HCT116 (cell line): ENCODE measurements around the gene CTRB2. TPM values are rescaled to one million over a fixed set of nuclear protein-coding genes. Genes with fewer than 3 reads are reported as not detected.
A peak's percentile ranks its signal among the peaks of the same experiment; 100 is the strongest.

Source experiments
- ATAC-seq: fragments of 200-7000 bp; cut with Tn5 transposase; 2 replicates; pipeline ENCODE4 v1.9.1; 2020; ENCODE audit warnings: mild to moderate bottlenecking, moderate library complexity
- BruUV-seq: library from RNA; stranded (reverse); fragments of 400-500 nt; replicated peaks from 2 replicates; lab custom pipeline; 2021; lab: Mats Ljungman, UMichigan
- CTCF ChIA-PET: fragments of 300-600 bp; sonication (Branson Sonifier 250); formaldehyde crosslinking; loops from one replicate; lab custom pipeline; 2021; ENCODE audit warnings: antibody characterized with exemption; lab: Charles Lee
- POLR2A ChIA-PET: fragments of 300-600, 350-600 bp; sonication (Branson Sonifier 250); formaldehyde crosslinking; loops from one replicate; lab custom pipeline; 2021; ENCODE audit warnings: antibody characterized with exemption; lab: Charles Lee
- RAD21 ChIA-PET, 2 experiments: fragments of 300-600 bp; sonication (Branson Sonifier 250); formaldehyde crosslinking; loops; one replicate each; lab custom pipeline; 2023; ENCODE audit warnings: low total read pairs in 2 of 2; ENCODE audit not compliant: uncharacterized antibody in 2 of 2, unreplicated experiment in 2 of 2, low non-redundant PET in 1 of 2; lab: Charles Lee
- DNase-seq: peaks from one replicate; pipeline ENCODE4 v3.0.0-alpha.2; 2010; ENCODE audit warnings: low read depth, low spot score
- H2AFZ ChIP-seq: fragments of 200-600 bp; shearing (Covaris generic), sonication (generic); 2 replicates; pipeline ENCODE4 v1.6.1; 2017; ENCODE audit warnings: low read depth, mixed run types, mixed read lengths, antibody characterized with exemption, low read length; ENCODE audit not compliant: poor library complexity, severe bottlenecking
- H3K27ac ChIP-seq: 2 replicates; pipeline ENCODE4 v1.5.1; 2012; ENCODE audit warnings: low read depth, low read length
- H3K27me3 ChIP-seq: fragments of 200-600 bp; sonication (generic); 2 replicates; pipeline ENCODE4 v1.6.1; 2016; ENCODE audit warnings: mixed run types, low read length, mixed read lengths; ENCODE audit not compliant: insufficient read depth
- H3K36me3 ChIP-seq, 2 experiments: fragments of 200-500 bp in 1 of 2; fragments of 200-600 bp in 1 of 2; sonication (Bioruptor generic) in 1 of 2; sonication (generic) in 1 of 2; 2 replicates each; pipeline versions ENCODE4 v1.5.1 to v1.6.1; 2014 to 2016; ENCODE audit warnings: low read length in 2 of 2, inconsistent platforms in 1 of 2, mixed read lengths in 1 of 2, mixed run types in 1 of 2; ENCODE audit not compliant: insufficient read depth in 2 of 2, control insufficient read depth in 1 of 2
- H3K4me1 ChIP-seq, 2 experiments: fragments of 200-600 bp in 1 of 2; sonication (generic) in 1 of 2; 2 replicates each; pipeline versions ENCODE4 v1.5.1 to v1.6.1; 2012 to 2017; ENCODE audit warnings: low read length in 2 of 2, inconsistent platforms in 1 of 2, mild to moderate bottlenecking in 1 of 2, mixed read lengths in 1 of 2, mixed run types in 1 of 2, moderate library complexity in 1 of 2; ENCODE audit not compliant: insufficient read depth in 2 of 2, control insufficient read depth in 1 of 2
- H3K4me2 ChIP-seq: fragments of 200-600 bp; sonication (generic); 2 replicates; pipeline ENCODE4 v1.6.1; 2017; ENCODE audit warnings: mixed run types, low read length, mixed read lengths
- H3K4me3 ChIP-seq, 2 experiments: fragments of 200-600 bp in 1 of 2; sonication (generic) in 1 of 2; replicated peaks in 1 of 2; 2 replicates each; pipeline ENCODE4 v1.5.1; 2011 to 2016; ENCODE audit warnings: low read length in 2 of 2, control low read depth in 1 of 2, low read depth in 1 of 2, mild to moderate bottlenecking in 1 of 2, mixed read lengths in 1 of 2, mixed run types in 1 of 2
- H3K79me2 ChIP-seq: fragments of 200-600 bp; sonication (generic); 2 replicates; pipeline ENCODE4 v1.6.1; 2017; ENCODE audit warnings: mild to moderate bottlenecking, mixed run types, low read length, moderate library complexity, mixed read lengths; ENCODE audit not compliant: insufficient read depth
- H3K9ac ChIP-seq: fragments of 200-600 bp; sonication (generic); 2 replicates; pipeline ENCODE4 v1.6.1; 2016; ENCODE audit warnings: low read length, mixed read lengths
- H3K9me2 ChIP-seq: fragments of 200-600 bp; sonication (generic), shearing (Covaris generic); 2 replicates; pipeline ENCODE4 v1.6.1; 2017; ENCODE audit warnings: mixed run types, mild to moderate bottlenecking, moderate library complexity; ENCODE audit not compliant: insufficient read depth
- H3K9me3 ChIP-seq, 2 experiments: fragments of 200-500 bp in 1 of 2; fragments of 200-600 bp in 1 of 2; sonication (Bioruptor generic) in 1 of 2; sonication (generic) in 1 of 2; 2 replicates each; pipeline ENCODE4 v1.6.1; 2014 to 2017; ENCODE audit warnings: low read length in 2 of 2, mixed read lengths in 2 of 2, inconsistent platforms in 1 of 2, low read depth in 1 of 2, mild to moderate bottlenecking in 1 of 2, mixed run types in 1 of 2, moderate library complexity in 1 of 2; ENCODE audit not compliant: control insufficient read depth in 1 of 2, insufficient read depth in 1 of 2
- H4K20me1 ChIP-seq: fragments of 200-600 bp; sonication (generic), shearing (Covaris generic); 2 replicates; pipeline ENCODE4 v1.6.1; 2017; ENCODE audit warnings: mixed run types, mild to moderate bottlenecking, moderate library complexity; ENCODE audit not compliant: insufficient read depth
- CTCF ChIP-seq, 3 experiments: fragments of 200-600 bp in 1 of 3; sonication (generic) in 1 of 3; IDR thresholded peaks in 2 of 3; conservative IDR thresholded peaks in 1 of 3; 2 replicates each; pipeline ENCODE4 v1.5.1; 2012 to 2017; ENCODE audit warnings: low read depth in 2 of 3, low read length in 2 of 3, antibody characterized with exemption in 1 of 3, borderline replicate concordance in 1 of 3, control low read depth in 1 of 3, mild to moderate bottlenecking in 1 of 3, mixed read lengths in 1 of 3, mixed run types in 1 of 3, moderate library complexity in 1 of 3; ENCODE audit not compliant: insufficient read depth in 1 of 3
- EZH2 ChIP-seq: fragments of 200-600 bp; sonication (generic); IDR thresholded peaks from 2 replicates; pipeline ENCODE4 v1.6.1; 2017; ENCODE audit warnings: antibody characterized with exemption, mixed run types
- EZH2phosphoT487 ChIP-seq: fragments of 200-600 bp; IDR thresholded peaks from 2 replicates; pipeline ENCODE4 v1.6.1; 2018; ENCODE audit warnings: antibody characterized with exemption, borderline replicate concordance
- MAX ChIP-seq: IDR thresholded peaks from 2 replicates; pipeline ENCODE4 v1.6.1; 2012
- SP1 ChIP-seq: IDR thresholded peaks from 2 replicates; pipeline ENCODE4 v1.6.1; 2012; ENCODE audit warnings: low read depth
- SRF ChIP-seq: IDR thresholded peaks from 2 replicates; pipeline ENCODE4 v1.6.1; 2012; ENCODE audit warnings: low read depth
- ZBTB33 ChIP-seq: IDR thresholded peaks from 2 replicates; pipeline ENCODE4 v1.6.1; 2011; ENCODE audit warnings: mild to moderate bottlenecking, low read length, moderate library complexity; ENCODE audit not compliant: insufficient replicate concordance; ENCODE audit errors: extremely low read depth
- ZNF274 ChIP-seq: fragments of 200-500 bp; sonication (Bioruptor generic); IDR thresholded peaks from 2 replicates; pipeline ENCODE4 v1.6.1; 2014; ENCODE audit warnings: mild to moderate bottlenecking, low read depth, low read length, inconsistent platforms
- intact Hi-C: fragments of 100-400 bp; cut with micrococcal nuclease; formaldehyde crosslinking; loops from 2 replicates; pipeline ENCODE4 v1.10.0; 2022
- total RNA-seq: library from RNA; stranded (reverse); gene quantifications from one replicate; pipeline ENCODE4 v1.2.1, GENCODE V29; 2021; ENCODE audit not compliant: unreplicated experiment

Gene CTRB2
- total RNA-seq, 1 experiment from 2014 or later = 10.0 TPM

DNA sequence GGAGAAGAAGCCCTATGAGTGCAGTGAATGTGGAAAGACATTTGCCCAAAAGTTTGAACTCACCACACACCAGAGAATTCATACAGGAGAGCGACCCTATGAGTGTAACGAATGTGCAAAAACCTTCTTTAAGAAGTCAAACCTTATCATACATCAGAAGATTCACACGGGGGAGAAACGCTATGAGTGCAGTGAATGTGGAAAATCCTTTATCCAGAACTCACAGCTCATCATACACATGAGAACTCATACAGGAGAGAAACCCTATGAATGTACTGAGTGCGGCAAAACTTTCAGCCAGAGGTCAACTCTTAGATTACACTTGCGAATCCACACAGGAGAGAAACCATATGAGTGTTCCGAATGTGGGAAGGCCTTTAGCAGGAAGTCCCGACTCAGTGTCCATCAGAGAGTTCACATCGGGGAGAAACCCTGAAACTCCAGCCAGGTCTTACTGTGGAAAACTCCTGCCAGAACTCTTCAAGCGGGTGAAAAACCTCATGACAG lies 37.0 kb downstream of the CTRB2 start:
- Histone ChIP-seq H3K36me3 (peaks cover 8 to 45% of the 10 kb centered on the region in 2 experiments; a peak in 3 of 4 replicates), H3K9ac (no peak overlapping the region), H3K27me3 (no peaks in the 10 kb centered on the region), H3K4me3 (no peak overlapping the region), H3K4me2 (no peak overlapping the region), H3K9me2 (no peaks in the 10 kb centered on the region), H2AFZ (no peak overlapping the region), H3K27ac (no peak overlapping the region), H4K20me1 (no peaks in the 10 kb centered on the region), H3K79me2 (no peaks in the 10 kb centered on the region), H3K4me1 (no peaks in the 10 kb centered on the region), H3K9me3 (peaks cover 39 to 54% of the 10 kb centered on the region in 2 experiments; a peak in 3 of 4 replicates)
- DNase-seq (no peak), ATAC-seq (no peak)
- TF ChIP-seq SRF = no peak
- no peak for TF ChIP-seq EZH2
- no peak for TF ChIP-seq SP1
- TF ChIP-seq ZNF274 = peak; percentile 94
- no peak for TF ChIP-seq EZH2phosphoT487
- TF ChIP-seq CTCF (IDR thresholded peaks at IDR 0.05 in 2 of 3, conservative IDR thresholded peaks at IDR 0.05 in 1 of 3; ENCODE audit: borderline replicate concordance in 1 of 3, insufficient read depth in 1 of 3, low read depth in 2 of 3, low read length in 2 of 3) = no peak
- no peak for TF ChIP-seq ZBTB33
- no peak for TF ChIP-seq MAX
- ChIA-PET POLR2A (no interaction called here), RAD21 (no interaction called here), CTCF (no interaction called here)
- no TSS peak for BruUV-seq
- intact Hi-C loops = no loop called here
